KMS-11 (cell line): ENCODE measurements around the gene FAM83G.

Source experiments
- H2AFZ ChIP-seq: fragments of 200-600 bp; sonication (generic); 2 replicates; pipeline ENCODE4 v1.6.1; 2016; ENCODE audit warnings: antibody characterized with exemption, mixed run types, low read depth
- H3K27ac ChIP-seq: fragments of 200-600 bp; sonication (generic); 2 replicates; pipeline ENCODE4 v1.6.1; 2016; ENCODE audit warnings: mild to moderate bottlenecking, mixed run types
- H3K27me3 ChIP-seq: fragments of 200-600 bp; sonication (generic); 2 replicates; pipeline ENCODE4 v1.6.1; 2017; ENCODE audit warnings: mild to moderate bottlenecking, low read depth, mixed run types, moderate library complexity; ENCODE audit not compliant: insufficient read depth
- H3K36me3 ChIP-seq: fragments of 200-600 bp; sonication (generic); 2 replicates; pipeline ENCODE4 v1.6.1; 2017; ENCODE audit warnings: mild to moderate bottlenecking, mixed run types; ENCODE audit not compliant: insufficient read depth
- H3K4me1 ChIP-seq: fragments of 200-600 bp; sonication (generic); 2 replicates; pipeline ENCODE4 v1.6.1; 2016; ENCODE audit warnings: mild to moderate bottlenecking, low read depth, mixed run types; ENCODE audit not compliant: poor library complexity, severe bottlenecking
- H3K4me2 ChIP-seq: fragments of 200-600 bp; sonication (generic); 2 replicates; pipeline ENCODE4 v1.7.0; 2016; ENCODE audit warnings: mild to moderate bottlenecking, mixed run types
- H3K4me3 ChIP-seq: fragments of 200-600 bp; sonication (generic); IDR thresholded peaks from 2 replicates; pipeline ENCODE4 v1.6.1; 2017; ENCODE audit warnings: low read depth, low read length, mixed read lengths; ENCODE audit not compliant: insufficient read depth
- H3K79me2 ChIP-seq: fragments of 200-600 bp; sonication (generic); 2 replicates; pipeline ENCODE4 v1.6.1; 2016; ENCODE audit warnings: low read depth, mixed run types; ENCODE audit not compliant: insufficient read depth
- H3K9ac ChIP-seq: fragments of 200-600 bp; sonication (generic); 2 replicates; pipeline ENCODE4 v1.6.1; 2016; ENCODE audit warnings: mild to moderate bottlenecking, mixed run types
- H4K20me1 ChIP-seq: fragments of 200-600 bp; sonication (generic); 2 replicates; pipeline ENCODE4 v1.6.1; 2016; ENCODE audit warnings: mild to moderate bottlenecking, mixed run types; ENCODE audit not compliant: insufficient read depth
- CTCF ChIP-seq: fragments of 200-600 bp; sonication (generic); conservative IDR thresholded peaks from 2 replicates; pipeline ENCODE4 v1.6.1; 2017; ENCODE audit warnings: low read depth, mild to moderate bottlenecking, antibody characterized with exemption, low read length, moderate library complexity, mixed read lengths

The FAM83G gene

GRCh38 chr17:18968345-18968744, 36.2 kb downstream of the FAM83G start:
- Histone ChIP-seq H3K79me2 (no peaks in the 10 kb centered on the region), H3K9ac (no peak overlapping the region), H3K4me2 (no peak overlapping the region), H3K4me1 (no peaks in the 10 kb centered on the region), H3K27me3 (no peaks in the 10 kb centered on the region), H3K27ac (no peak overlapping the region), H3K4me3 (no peak overlapping the region), H2AFZ (no peak overlapping the region), H3K36me3 (no peaks in the 10 kb centered on the region), H4K20me1 (no peaks in the 10 kb centered on the region)
- no peak for TF ChIP-seq CTCF

- TF ChIP-seq CTCF, result no peak
- no peak overlapping the region for H2AFZ ChIP-seq
- no peaks in the 10 kb centered on the region for H3K27me3 ChIP-seq
- H3K4me2 ChIP-seq, result no peak overlapping the region
- H3K4me1 ChIP-seq, result no peaks in the 10 kb centered on the region
- H3K9ac ChIP-seq, result no peak overlapping the region
- no peaks in the 10 kb centered on the region for H4K20me1 ChIP-seq
- no peak overlapping the region for H3K4me3 ChIP-seq
- H3K79me2 ChIP-seq, result no peaks in the 10 kb centered on the region
- no peaks in the 10 kb centered on the region for H3K36me3 ChIP-seq
- no peak overlapping the region for H3K27ac ChIP-seq
Measured at GRCh38 chr17:18967916-18968315, 36.6 kb downstream of the FAM83G start.

GRCh38 chr17:18966831-18967624, 37.5 kb downstream of the FAM83G start:
- Histone ChIP-seq H3K4me1 (no peaks in the 10 kb centered on the region), H3K36me3 (no peaks in the 10 kb centered on the region), H3K27ac (no peak overlapping the region)

GRCh38 chr17:18965530-18966236, 38.9 kb downstream of the FAM83G start:
- no peak for TF ChIP-seq CTCF
- Histone ChIP-seq H3K36me3 (no peaks in the 10 kb centered on the region), H3K9ac (no peak overlapping the region), H3K4me2 (no peak overlapping the region), H3K27ac (no peak overlapping the region), H3K4me3 (no peak overlapping the region), H3K27me3 (no peaks in the 10 kb centered on the region), H2AFZ (no peak overlapping the region), H4K20me1 (no peaks in the 10 kb centered on the region), H3K4me1 (no peaks in the 10 kb centered on the region), H3K79me2 (no peaks in the 10 kb centered on the region)

More at GRCh38 chr17:18966831-18967624, 37.5 kb downstream of the FAM83G start:
- H2AFZ ChIP-seq, result no peak overlapping the region
- no peaks in the 10 kb centered on the region for H3K27me3 ChIP-seq
- H3K4me3 ChIP-seq, result no peak overlapping the region
- H3K79me2 ChIP-seq, result no peaks in the 10 kb centered on the region
- H4K20me1 ChIP-seq, result no peaks in the 10 kb centered on the region
- no peak overlapping the region for H3K9ac ChIP-seq
- no peak overlapping the region for H3K4me2 ChIP-seq
- TF ChIP-seq CTCF, result no peak
